Fibroblast of gingiva (primary cell): ENCODE data around the gene MYT1.

Experiments
- DNase-seq: peaks from one replicate; pipeline ENCODE4 v3.0.0-alpha.2; 2011; ENCODE audit warnings: low read depth

The MYT1 gene

DNA sequence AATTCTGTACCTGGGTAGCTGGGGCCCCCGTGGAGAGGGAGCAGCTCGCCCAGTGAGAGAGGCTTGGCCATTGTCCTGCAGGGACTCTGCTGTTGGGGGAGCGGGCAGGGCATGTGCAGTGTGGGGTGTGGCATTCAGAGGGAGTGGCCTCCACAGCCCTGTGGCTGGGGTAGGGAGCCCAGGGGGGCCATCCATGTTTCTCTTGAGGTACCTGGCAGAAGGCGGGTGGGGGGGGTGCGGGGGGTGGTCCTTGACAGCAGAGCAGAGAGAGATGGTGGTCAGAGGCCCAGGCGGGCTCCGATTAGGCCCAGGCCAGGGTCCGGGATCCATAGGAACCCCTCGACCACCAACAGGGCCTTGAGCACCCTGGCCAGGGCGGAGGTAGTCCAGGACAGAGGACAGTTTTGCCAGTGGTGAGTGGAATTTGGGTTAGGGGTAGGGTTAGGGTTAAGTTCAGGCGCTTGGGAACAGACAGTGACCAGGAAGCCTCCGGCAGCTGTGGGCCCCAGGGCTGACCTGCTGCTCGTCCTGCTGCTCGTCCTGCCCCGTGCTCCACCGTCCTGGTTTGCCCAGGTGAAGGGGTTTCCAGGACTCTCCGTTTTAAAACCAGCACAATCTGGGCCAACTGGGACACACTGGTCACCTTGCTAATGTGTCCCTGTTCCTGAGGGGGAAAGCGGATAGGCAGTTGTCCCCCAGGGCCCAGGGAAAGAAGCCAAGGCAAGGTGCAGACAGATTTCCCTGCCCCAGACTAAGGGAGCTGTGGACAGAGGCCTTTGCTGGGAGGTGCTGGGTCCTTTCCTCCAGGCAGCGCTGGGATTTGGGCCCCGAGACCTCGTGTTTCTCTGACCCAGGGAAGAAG lies 24.8 kb upstream of the MYT1 start:
- no peak for DNase-seq

DNA sequence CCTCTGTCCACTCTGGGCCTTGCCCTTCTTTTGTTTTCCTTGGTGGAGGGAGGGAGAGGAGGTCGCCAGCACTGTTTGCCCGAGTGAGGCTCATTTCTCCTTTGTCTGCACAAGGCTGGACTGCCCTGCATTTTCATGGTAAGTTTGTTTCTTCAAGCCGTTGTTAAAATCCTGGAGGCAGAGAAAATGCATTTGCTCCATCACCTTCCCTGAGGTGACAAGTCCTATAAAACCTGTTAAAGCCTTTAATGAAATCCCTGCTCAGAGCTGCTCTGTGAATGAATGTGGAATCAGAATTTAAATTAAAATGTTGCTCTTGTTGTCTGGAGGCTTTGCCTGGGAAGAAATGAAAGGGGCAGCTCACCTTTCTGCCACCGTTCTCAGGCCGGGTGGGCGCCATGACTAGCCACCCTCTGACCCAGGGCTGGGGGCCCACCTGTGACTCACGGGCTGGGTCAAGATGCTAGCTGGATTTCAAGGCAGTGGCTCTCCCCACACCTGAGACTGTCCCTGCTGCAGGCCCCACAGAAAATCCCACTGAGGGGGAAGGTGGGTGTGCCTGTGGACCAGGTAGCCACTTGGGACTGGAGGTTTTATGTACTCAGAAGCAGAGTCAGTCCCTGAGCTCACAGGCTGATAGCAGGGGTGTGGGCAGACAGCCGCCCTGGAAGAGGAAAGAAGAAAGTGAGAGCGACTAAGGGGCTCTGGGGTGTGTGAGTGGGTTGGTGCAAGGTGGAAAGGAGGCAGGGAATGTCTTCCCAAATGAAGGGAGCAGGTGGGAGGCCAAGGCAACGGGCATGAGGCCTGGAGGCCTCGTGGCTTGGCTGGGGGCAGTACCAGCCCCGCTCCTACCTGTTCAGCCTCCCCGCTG lies 24.0 kb upstream of the MYT1 start:
- DNase-seq: no peak

DNA sequence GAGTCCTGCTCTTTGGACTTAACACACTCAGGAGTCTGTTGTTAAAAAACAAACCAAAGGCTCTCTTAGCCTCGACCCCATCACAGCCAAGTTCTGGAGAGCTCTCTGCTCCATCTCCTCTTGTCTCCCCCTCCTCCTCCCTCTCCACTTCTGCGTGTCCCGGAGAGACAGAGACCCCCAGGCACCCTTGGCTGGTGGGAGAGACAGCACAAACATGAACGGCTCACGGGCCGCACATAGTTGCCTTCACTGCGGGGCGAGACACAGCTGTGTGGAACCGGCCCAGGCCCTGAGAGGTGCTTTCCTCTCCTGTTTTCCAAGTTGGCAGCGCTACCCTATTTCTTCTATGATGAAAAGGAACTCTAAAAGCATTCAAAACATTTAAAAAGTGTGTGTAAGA lies 23.3 kb upstream of the MYT1 start:
- DNase-seq: no peak

DNA sequence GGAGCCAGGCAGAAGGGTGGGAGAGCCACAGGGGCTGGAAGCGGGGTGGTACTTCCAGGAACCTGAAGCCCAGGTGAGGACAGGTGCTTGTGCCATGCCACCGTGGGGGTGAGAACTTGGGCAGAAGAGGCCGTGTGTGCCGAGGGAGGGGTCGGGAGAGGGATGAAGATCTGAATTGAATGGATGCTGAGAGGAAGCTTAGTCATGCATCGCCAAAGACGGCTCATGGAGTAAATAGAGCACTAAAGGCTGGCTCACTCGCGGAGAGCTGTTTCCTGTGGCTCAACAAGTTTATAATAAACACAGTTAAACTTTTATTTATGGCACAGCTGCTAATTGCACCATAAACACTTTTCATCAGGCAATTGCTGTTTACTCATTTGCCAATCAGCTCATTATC lies 21.7 kb upstream of the MYT1 start:
- no peak for DNase-seq

DNA sequence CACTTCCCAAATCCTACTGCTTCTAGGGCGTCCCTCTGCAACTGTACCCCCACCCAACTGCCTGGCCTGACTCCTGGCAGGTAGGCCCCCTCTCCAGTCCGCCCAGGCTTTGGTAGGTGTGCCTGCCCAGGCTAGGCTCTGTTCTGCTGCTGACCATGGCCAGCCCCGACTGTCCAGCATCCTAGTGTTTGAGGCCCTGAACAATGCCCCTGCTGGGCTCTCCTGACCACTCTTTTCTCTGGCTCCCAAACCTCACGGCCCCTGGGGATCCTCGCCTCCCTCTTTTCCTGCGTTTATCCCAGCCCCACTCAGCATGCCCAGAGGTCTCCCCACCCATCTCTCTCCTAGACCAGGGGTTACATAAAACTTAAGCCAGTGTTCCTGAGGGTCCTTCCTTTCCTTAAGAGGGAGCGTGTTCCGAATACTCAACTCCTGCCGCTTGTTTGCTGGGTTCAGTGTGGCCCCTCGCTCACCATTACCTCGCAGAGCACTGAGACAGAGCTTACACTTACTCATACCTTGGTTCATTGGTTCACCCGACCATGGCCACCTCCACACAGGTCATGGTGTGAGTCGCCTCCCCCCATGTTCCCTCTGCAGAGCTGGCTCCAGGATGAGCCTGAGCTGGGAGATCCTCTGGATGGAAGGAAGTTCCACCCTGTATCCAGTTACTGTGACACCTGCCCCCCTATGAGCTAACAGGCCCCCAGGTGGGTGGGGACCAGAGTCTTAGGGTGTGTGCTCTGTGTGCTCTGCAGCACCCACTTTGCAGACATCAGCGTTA lies 21.0 kb upstream of the MYT1 start:
- no peak for DNase-seq

DNA sequence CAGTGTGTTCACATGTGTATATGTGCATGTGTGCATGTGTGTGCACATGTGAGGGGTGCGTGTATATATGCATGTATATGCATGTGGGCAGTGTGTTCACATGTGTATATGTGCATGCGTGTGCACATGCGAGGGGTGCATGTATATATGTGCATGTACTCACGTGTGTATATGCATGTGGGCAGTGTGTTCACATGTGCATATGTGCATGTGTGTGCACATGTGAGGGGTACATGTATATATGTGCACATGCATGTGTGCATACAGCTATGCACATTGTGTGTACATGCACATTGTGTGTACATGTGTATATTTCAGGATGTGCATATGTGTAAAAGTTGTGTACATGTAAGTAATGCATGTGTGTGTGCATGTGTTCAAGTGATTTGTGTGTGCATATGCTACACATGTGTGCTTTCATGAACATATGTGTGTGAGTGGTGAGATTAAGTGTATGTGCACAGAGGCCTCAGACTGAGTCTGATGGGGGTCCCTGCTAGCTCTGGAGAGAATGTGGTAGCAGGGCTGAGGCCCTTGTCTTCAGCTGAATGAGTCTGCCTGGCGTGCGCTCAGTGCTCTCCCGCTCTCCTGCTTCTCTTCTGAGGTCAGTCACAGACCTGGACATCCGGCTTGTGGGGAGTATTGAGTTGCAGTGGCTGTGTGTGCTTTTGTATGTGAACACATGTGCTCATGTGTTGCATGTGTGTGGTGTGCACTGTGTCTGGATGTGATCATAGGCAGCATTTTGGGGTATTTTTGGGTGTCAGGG lies 19.9 kb upstream of the MYT1 start:
- no peak for DNase-seq

DNA sequence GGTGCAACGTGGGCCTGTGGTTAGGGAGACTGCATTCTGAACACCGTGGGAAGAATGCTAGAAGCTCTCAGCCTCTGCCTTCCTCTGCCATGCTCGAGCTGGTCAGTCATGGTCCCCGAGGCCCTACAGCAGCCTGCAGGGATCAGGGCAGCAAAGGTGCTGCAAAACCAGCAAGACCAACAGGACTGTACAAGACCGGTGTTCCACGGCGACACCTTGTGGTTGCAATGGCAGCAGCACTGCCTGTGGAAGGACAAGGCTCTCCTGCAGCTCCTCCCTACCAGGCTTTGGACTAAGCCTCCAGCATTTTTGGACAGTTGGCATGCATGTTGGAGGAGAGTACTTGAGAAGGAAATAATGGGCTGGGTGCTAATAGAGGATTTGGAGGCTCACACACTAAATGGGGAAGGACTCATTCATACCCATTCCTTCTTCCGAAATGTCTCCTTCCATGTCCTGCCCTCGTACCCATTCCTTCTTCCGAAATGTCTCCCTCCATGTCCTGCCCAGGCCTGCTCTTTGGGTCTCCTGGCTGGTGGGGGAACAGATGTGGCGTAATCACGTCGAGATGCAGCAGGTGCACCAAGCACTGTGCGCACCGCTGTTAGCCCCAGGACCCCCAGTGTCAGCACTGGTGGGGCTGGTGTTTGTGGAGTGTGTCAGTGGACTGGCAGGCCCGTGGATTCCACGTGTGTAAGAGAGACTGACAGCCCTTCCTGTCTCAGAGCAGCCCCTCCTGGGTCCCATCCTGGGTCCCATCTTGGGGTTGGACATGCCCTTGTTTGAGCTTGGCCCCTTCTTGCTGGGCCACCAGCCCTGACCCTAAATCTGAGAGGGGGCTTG lies 18.6 kb upstream of the MYT1 start:
- DNase-seq: no peak

DNA sequence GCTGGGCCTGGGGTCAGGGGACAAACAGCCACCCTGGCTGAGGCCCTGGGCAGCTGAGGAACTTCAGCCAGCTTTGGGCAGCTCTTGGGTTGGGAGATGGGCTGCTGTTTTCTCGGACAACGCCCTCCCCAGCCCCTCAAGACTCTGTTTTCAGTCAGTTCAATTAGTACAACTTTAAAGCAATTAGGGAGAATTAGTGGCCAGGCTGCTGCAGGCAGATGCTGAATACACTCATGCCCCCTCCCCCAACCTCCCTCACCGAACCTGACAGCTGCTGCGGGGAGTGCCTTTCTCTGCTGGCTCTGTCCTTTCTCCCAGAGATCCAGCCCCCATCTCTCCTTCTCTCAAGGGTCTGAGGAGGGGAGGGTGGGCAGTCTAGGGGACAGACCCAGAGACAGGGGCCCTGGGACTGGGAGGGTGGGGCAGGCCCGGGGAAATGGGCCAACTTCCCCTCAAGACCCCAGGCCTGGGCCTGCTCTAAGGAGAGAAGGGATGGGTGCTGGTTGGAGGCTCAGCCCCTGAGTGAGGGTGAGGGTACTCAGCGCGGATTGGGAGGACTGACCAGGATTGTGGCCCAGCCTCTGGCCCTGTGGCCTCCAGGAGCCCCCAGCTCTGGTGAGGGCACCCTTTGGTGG lies 17.8 kb upstream of the MYT1 start:
- DNase-seq: no peak

DNA sequence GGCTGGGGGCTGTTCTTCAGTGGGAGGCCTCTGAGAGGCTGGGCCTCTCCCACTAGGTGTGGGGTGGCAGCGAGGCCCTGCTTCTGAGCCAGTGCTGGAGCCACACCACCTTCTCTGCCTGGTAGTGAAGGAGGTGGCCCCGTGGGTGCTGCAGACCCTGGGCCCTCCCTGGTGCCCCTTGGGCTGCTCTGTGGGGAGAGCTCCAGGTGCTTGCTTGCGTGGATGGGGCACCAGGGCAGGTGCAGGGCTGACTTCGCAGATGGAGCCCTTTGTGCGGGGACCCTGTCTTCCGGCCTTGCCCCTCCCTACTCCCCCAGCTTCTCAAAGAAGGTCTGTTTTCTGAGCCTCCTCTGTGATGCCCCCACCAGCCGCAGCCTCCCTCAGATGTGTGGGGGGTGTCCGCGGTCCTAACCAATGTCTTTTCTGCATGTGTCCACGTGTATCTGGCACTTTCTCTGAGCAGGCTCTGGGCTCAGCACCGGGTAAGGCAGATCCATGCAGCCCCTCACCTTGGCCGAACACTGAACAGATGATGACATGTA lies 17.2 kb upstream of the MYT1 start:
- DNase-seq: no peak

DNA sequence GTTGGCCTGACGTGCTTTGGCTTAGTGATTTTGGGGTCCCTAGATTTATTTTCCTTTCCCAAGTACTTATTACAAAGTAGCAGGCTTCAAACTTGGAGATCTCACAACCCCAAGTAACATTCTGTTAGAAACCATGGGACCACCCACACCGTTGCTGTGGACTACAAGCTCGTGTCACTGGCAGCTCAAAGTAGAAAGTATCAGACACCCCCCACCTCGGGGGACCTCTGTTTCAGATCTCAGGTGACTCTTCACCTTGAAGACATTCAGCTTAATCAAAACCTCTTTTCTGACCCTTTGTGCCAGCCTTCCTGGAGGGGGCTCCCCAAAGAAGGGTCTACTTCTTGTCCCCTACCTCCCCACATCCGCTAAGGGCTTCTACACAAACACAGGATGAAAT lies 15.7 kb upstream of the MYT1 start:
- no peak for DNase-seq

DNA sequence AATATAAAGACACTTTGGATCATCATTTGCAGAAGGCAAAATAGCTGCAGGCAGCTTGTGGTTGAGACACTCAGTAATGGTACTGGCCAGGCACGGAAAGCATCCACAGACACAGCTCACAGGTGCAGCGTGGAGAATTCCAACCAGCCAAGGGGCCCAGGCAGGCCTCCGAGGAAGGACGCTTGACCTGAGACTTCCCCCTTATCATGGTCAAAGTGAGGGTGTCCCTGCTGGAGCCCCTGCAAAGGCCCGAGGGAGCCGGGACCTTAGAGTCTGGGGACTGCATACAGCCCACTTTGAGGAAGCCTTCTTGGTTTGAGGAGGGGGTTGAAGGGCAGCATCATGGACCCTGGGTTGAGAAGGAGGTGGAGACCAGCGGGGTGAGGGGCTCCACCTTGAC lies 15.1 kb upstream of the MYT1 start:
- no peak for DNase-seq

DNA sequence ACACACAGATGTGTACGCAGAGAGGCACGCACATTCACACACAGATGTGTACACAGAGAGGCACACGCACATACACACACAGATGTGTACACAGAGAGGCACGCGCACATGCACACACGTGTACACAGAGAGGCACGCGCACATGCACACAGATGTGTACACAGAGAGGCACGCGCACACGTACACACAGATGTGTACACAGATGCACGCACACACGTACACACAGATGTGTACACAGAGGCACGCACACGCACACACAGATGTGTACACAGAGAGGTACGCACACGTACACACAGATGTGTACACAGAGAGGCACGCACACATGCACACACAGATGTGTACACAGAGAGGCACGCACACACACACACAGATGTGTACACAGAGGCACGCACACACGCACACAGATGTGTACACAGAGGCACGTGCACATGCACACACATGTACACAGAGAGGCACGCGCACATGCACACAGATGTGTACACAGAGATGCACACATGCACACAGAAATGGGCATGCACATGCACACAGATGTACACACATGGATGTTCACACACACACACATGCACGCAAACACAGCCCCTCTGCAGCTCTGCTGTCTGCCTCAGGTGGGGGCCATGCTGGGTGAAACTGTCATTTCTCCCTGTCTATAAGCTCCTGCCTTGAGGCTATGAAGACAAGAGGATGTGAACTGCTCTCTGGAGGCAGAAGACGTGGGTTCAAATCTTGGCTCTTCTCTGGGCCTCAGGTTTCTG lies 14.3 kb upstream of the MYT1 start:
- no peak for DNase-seq

DNA sequence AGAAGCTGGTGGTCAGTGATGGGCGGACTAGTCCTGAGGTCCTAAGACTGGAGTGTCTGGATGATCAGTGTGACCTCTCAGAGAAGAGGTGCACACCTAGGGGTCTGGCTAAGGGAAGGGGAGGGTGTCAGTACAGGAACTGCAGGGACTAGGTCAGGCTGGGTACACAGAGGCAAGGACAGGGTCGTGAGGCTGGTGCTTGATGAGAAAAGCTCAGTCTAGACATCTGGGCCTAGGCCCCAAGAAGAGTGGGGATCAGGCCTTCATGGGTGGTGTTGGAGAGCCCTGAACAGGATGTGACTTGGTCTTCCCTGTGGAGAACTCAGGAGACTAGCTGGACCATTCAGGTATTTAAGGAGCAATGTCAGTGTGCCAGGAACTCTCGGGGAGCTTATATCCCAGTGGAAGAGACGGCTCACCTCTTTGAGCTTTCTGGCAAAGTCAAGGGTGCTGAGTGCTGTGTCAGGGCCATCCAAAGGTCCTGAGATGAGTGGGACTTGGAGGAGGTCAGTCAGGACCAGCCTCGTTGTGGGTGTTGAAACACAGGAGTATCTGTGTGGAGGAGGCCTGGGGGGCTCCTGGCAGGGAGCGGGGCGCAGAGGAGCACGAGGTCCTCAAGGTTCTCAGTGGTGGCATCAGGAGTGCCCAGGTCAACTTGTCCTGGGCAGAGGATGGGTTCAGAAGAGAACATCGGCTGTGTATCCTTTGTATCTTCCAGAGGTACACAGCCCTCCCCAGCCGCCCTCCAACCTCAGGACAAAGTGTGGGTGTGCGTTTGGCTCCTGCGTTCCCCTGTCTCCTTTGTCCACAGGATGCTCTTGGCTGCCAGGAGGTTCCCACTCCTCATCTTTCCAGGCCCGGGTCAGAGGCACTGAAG lies 13.3 kb upstream of the MYT1 start:
- no peak for DNase-seq

DNA sequence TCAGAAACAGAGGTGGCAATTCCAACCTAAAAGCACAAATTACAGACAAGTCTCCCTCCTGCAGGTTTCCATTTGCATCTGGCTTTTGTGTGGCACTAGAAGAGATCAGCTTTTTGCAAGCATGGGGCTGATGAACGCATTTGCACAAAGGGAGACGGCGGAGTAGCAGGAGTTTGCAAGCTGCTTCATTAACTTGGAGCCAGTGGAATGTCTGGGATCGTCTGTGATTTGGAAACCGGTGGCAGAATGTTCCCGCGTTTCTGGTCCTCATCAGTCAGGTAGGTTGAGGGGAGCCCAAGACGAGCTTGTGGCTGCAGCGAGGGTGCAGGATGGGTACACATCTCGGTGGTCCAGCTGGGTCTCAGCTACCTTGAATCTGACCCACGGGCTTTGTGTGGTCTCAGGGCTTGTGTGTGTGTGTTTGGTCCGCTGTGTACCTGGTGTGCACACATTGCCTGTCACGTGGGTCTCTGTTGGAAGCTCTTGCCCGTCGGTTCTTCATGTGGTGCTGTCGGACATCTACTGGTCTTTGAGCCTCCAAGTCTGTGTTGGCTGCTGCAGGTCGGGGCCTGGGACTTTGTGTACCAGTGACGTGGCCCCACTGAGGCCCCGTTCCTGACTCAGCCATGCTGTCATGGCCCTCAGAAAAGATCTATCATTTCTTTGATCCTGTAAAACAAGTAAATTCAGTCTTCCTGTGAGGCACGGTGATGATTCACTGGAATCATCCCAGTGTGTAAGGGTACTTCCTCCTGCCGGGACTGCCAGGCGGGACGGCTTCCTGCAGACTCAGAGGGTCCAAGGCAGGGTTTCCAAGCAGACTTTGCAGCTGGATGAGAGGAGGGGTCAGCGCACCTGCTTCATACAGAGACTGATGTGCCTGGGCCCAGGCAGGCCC lies 12.4 kb upstream of the MYT1 start:
- no peak for DNase-seq

DNA sequence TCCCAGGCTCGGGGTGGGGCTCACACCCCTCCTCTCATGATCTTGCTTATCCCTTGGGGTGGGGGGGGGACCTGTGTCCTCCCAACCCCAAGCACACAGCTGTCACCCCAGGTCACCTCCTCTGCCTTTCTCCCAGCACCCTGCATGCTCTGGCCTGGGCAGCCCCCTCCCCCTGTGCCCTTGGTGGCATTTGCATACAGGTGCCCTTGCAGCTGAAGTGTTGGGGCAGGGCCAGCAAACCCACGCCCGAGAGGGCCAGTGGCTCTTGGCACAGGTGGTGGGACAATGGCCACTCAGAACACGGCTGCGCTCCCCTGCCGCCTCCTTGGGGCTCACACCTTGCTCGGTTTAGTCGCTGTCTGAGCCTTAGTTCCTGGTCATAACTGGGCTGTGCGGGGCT lies 11.3 kb upstream of the MYT1 start:
- no peak for DNase-seq

DNA sequence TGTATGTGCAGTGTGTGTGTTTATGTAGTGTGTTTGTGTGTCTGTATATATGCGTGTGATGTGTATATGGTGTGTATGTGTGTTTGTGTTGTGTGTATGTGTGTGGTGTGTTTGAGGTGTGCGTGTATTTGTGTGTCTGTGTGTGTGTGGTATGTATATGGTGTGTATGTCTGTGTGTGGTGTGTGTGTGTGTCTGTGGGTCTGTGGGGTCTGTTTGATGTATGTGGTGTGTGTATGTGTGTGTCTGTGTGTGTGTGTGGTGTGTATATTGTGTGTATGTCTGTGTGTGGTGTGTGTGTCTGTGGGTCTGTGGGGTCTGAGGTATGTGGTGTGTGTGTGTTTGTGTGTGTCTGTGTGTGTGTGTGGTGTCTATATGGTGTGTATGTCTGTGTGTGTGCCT lies 10.8 kb upstream of the MYT1 start:
- no peak for DNase-seq

DNA sequence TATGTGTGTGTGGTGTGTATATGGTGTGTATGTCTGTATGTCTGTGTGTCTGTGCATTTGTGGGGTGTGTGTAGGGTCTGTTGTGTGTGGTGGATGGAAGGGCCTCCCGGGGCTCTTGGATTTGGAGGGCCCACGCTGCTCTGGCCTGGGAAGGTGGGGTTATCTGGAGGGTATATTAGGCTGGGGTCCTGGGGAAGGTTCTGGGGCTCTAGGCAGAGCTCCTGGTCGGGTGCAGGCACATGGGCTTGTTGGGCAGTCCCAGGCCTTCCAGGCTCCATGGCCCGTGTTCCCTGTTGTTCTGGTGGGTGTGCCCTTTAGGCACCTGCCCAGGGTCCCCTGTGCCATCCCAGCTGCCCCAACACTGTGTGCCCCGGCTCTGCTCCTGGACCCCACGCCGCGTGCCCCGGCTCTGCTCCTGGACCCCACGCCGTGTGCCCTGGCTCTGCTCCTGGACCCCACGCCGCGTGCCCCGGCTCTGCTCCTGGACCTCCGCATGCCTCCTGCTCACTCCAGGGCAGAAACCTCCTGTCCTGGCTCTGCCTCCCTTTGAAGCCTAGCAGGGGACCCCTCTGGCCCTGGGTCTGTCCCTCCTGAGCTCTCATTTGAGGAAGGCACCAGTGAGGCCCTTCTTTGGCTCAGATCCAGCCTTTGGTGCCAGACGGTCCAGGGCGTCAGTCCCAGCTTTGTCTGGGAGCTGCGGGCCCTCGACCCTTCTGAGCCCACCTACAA lies 10.2 kb upstream of the MYT1 start:
- DNase-seq: no peak
